Mammary epithelial cell (primary cell): Measurements from ENCODE around the gene SLC36A4.

Experiments used
- EZH2 ChIP-seq: IDR thresholded peaks from 2 replicates; pipeline ENCODE4 v1.6.1; 2012; ENCODE audit warnings: low read length, inconsistent platforms, borderline replicate concordance
- TF ChIP-seq, protein P1 (sequence below), 2 donors: IDR thresholded peaks in 1 of 2; conservative IDR thresholded peaks in 1 of 2; 2 replicates each; pipeline ENCODE4 v1.5.1; 2011 to 2012; ENCODE audit warnings: inconsistent platforms in 2 of 2, low read length in 2 of 2, mild to moderate bottlenecking in 2 of 2, control low read depth in 1 of 2, low read depth in 1 of 2; ENCODE audit not compliant: insufficient read depth in 1 of 2; ENCODE audit errors: extremely low read depth in 1 of 2

- TF ChIP-seq, protein P1, sequence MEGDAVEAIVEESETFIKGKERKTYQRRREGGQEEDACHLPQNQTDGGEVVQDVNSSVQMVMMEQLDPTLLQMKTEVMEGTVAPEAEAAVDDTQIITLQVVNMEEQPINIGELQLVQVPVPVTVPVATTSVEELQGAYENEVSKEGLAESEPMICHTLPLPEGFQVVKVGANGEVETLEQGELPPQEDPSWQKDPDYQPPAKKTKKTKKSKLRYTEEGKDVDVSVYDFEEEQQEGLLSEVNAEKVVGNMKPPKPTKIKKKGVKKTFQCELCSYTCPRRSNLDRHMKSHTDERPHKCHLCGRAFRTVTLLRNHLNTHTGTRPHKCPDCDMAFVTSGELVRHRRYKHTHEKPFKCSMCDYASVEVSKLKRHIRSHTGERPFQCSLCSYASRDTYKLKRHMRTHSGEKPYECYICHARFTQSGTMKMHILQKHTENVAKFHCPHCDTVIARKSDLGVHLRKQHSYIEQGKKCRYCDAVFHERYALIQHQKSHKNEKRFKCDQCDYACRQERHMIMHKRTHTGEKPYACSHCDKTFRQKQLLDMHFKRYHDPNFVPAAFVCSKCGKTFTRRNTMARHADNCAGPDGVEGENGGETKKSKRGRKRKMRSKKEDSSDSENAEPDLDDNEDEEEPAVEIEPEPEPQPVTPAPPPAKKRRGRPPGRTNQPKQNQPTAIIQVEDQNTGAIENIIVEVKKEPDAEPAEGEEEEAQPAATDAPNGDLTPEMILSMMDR (conservative IDR thresholded peaks at IDR 0.05 in 1 of 2, IDR thresholded peaks at IDR 0.05 in 1 of 2; ENCODE audit: extremely low read depth in 1 of 2, insufficient read depth in 1 of 2, low read depth in 1 of 2, low read length in 2 of 2) = no peak
- no peak for TF ChIP-seq EZH2
These were observed 79.5 kb downstream of the SLC36A4 start for GRCh38 chr11:93118276-93118675.
